HL-60/S4 treated with phorbol 12-myristate 13-acetate at 8.2 ng/mL for 4 days and 3 days (cell line): Measurements from ENCODE around the gene SAMD5.

ENCODE experiments used
- in situ Hi-C: fragments of 300-500 bp; cut with MboI; formaldehyde crosslinking; loops from 2 replicates; pipeline ENCODE4 v1.15.0; 2022; ENCODE audit warnings: low sequenced_read_pairs

SAMD5 gene

GRCh38 chr6:147508042-147508865 is at the start of gene SAMD5:
Gene SAMD5 (plus strand): TSS chr6:147508690. CDS start chr6:147508929, 239 bp downstream.
- in situ Hi-C loops: no loop called here

- in situ Hi-C loops: no loop called here
Measured at GRCh38 chr6:147459780-147460179, 48.7 kb upstream of the SAMD5 start.

GRCh38 chr6:147463651-147464050 is 44.8 kb upstream of the SAMD5 start:
- in situ Hi-C loops: no loop called here

- in situ Hi-C loops: no loop called here
Measured at GRCh38 chr6:147467428-147467827, 41.1 kb upstream of the SAMD5 start.

GRCh38 chr6:147467886-147468285 is 40.6 kb upstream of the SAMD5 start:
- in situ Hi-C loops: no loop called here

GRCh38 chr6:147468634-147469033 is 39.9 kb upstream of the SAMD5 start:
- in situ Hi-C loops: no loop called here

GRCh38 chr6:147479857-147480256 is 28.6 kb upstream of the SAMD5 start:
- in situ Hi-C loops: no loop called here

GRCh38 chr6:147486683-147487082 is 21.8 kb upstream of the SAMD5 start:
- in situ Hi-C loops: no loop called here

- in situ Hi-C loops: no loop called here
Measured at GRCh38 chr6:147497472-147497871, 11.0 kb upstream of the SAMD5 start.

- in situ Hi-C loops: no loop called here
Measured at GRCh38 chr6:147503587-147503986, 4.9 kb upstream of the SAMD5 start.

GRCh38 chr6:147504848-147505247 is 3.6 kb upstream of the SAMD5 start:
- in situ Hi-C loops: no loop called here

GRCh38 chr6:147506704-147507114 is 1.8 kb upstream of the SAMD5 start:
- in situ Hi-C loops: no loop called here

GRCh38 chr6:147507162-147508041 is 1.1 kb upstream of the SAMD5 start:
- in situ Hi-C loops: no loop called here

GRCh38 chr6:147508866-147509608 is 547 bp downstream of the SAMD5 start:
- in situ Hi-C loops: no loop called here

GRCh38 chr6:147509891-147510290 is 1.4 kb downstream of the SAMD5 start:
- in situ Hi-C loops: no loop called here

GRCh38 chr6:147510929-147511590 is 2.6 kb downstream of the SAMD5 start:
- in situ Hi-C loops: no loop called here

GRCh38 chr6:147514831-147515230 is 6.3 kb downstream of the SAMD5 start:
- in situ Hi-C loops: no loop called here

- in situ Hi-C loops: no loop called here
Measured at GRCh38 chr6:147515327-147515726, 6.8 kb downstream of the SAMD5 start.

GRCh38 chr6:147522597-147522996 is 14.1 kb downstream of the SAMD5 start:
- in situ Hi-C loops: no loop called here

GRCh38 chr6:147525519-147526209 is 17.2 kb downstream of the SAMD5 start:
- in situ Hi-C loops: no loop called here
